GM19395 (cell line): Measurements from ENCODE around the gene CREB5.
A peak's percentile ranks its signal among the peaks of the same experiment; 100 is the strongest.
"Not testable (repeated sequence)": the region's sequence is repeated elsewhere in the genome, so short reads cannot be mapped to it uniquely, and the experiment has no call there.

ENCODE experiments used
- ATAC-seq: cut with Tn5 transposase; IDR thresholded peaks from one replicate; pipeline ENCODE4 v1.9.1; 2021; ENCODE audit warnings: mild to moderate bottlenecking, moderate library complexity; ENCODE audit not compliant: unreplicated experiment

CREB5 gene

DNA sequence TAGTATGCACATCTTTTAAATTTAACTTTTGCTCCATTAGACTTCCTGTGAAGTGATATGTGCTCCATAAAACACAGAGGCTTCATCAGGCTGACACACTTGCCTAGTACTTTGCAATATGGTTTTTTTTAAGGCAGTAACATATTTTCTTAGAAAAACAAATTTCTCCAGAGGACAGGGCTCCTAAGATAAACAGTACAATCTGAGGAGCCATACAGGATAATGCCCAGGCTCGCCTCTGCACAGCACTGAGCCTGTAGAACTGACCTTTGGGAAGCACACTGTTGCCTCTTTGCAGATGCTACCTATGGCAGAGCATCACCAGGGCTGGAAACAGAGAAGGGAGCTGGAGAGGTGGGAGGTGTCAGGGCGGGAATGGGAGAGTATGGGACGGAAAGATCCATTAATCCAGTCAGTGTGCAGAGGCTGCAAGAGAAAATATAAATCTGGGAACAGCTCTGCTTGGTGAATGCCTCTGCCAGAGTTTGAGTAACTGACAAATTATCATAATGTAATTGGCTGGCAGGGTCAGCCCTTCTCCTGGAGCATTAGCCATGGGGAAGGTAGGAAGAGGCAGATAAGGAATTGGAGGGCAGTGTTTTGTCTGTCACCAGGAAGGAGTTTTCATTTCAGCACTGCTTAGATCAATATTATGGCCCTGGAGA is 132.3 kb downstream of the CREB5 start:
- ATAC-seq: no peak

DNA sequence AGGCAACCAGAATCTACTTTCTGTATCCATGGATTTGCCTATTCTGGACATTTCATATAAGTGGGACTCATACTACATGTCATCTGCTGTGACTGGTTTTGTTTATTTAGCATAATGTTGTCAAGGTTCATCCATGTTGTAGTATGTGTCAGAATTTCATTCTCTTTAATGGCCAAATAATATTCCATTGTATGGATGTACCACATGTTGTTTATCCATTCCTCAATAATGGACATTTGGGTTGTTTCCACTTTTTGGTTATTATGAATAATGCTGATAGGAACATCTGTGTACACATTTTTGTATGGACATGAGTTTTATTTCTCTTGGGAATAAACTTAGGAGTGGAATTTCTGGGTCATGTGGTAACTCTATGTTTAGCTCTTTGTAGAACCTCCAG is 133.7 kb downstream of the CREB5 start:
- no peak for ATAC-seq

DNA sequence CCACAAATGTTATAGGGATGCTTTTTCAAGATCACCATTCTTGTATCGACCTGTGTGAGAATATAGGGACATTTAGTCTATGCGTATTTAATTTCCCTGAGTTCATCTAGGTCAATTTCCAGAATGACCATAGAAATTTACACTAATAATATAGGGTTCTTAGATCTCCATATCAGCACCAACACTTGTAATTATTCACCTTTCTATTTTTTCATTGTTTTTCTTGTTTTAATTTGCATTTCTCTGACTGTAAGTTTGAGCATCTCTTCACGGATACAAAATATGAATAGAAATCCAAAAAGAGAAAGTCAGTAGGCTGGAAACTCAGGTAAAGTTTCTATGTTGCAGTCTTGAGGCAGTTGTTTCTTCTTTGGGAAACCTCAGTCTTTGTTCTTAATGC is 134.8 kb downstream of the CREB5 start:
- ATAC-seq: no peak

DNA sequence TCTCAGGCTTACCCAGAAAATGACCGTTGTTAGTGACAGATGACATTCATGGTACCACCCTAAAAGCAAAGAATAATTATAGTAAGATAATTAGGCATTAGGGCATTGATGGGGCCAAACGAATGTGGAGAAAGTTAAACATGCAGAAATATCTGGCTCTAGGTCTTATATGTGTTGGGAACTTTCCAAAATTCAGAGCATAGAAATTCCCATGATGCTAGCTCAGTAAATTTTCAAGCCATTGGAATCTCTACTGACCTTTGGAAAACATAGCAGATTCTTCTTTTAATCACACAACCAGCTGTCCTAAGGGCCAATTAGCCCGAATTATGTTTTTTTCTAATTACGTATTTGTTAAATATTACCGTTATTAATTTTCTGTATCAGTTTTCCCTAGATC is 136.1 kb downstream of the CREB5 start:
- no peak for ATAC-seq

DNA sequence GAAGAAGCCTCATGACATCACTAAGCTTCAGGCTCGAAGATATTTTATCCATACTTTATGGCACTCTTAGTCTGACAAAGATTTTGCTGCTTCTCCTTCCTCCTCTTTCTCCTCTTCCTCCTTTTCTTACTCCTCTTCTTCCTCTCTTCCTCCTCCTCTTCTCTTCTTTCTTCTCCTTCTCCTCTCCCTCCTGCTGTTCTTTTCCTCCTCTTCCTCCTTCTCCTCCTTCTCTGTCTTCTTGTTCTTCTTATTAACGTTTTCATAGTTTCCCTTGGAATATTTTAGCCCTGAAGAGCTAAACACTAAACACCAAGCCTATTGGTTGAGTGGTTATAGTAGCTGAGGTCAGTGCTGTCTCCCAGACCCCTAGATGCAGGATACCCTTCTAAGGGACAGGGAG is 137.7 kb downstream of the CREB5 start:
- ATAC-seq: no peak

DNA sequence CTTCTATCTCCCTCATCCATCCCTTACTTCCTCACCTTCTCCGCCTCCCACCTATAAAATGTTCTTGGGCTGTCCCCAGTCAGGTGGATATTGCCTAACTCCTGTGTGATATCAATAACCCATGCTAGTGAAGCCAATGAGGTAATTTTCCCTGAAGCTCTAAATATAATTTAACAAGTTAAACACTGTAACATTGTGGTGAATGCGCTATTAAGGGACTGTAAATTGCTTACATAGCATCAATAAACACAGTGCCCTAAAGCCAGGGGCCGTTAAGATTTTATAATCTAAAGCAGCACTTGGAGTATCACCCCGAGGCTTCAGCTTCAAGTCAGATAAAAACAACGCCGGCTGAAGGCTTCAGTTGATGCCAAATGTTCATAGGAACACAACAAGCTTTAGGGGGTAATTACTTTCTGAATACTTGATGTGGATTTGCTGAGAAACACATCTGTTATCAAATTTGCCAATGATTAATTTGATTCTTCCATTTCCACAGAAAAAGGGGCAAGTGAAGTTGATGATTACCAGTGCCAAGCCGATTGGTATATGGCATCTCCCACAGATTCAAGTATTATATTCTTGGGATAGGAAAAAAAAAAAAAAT is 138.4 kb downstream of the CREB5 start:
- ATAC-seq: no peak

DNA sequence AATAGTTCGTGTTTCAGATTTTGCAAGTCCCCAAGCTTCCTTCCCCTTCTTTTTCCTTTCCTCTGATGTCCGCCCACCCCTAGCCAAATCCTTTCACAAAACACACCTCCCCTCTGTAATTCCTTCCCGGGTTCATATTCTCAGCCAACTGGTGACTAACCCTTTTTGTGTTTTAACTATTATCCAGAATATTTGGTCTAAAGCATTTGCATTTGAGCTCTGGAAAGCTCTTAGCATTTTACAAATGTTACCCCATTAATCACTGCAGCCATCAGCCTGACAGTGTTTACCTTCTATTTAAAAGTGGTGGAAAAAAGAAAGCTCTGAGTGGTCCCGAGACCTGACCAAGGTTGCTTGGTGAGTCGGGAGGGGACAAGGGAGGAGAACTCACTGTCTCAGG is 139.0 kb downstream of the CREB5 start:
- ATAC-seq: no peak

DNA sequence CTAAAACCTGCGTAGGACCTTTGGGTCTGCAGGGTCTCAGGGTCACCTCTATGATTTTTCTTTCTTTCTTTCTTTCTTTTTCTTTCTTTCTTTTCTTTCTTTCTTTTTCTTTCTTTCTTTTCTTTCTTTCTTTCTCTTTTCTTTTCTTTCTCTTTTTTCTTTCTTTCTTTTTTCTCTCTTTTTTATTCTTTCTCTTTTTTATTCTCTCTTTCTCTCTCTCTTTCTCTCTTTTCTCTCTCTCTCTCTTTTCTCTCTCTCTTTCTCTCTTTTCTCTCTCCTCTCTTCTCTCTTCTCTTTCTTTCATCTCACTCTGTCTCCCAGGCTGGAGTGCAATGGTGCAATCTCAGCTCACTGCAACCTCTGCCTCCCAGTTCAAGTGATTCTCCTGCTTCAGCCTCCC is 139.4 kb downstream of the CREB5 start:
- not testable (repeated sequence) for ATAC-seq

DNA sequence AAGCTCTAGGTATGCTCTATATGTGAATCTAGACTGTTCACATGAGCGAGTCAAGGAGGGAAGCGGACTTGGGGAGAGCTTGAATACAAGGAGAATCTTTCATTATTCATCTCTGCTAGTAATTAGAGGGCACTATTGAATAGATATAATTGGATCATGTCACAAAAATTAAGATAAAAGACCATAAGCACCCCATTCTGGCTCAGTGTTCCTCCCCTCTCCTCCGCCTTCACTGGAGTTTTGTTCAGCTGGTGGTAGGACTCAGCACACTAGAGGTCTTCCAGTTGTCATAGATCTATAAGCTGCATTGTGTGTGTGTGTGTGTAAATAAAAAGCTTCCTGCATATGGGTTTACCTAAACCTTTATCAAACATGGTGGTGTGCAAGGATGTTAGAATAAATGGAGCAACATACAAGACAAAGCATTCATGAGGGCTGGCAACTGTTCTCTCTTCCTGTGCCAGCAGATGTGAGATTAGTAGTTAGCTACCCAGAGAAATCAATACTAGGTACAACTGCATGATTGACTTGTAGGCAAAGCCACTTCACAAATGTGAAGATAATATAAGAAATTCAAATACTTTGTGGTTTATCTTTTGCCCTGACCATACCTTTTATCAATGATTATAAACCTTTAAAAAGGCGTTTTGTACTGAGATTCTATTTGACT is 142.6 kb downstream of the CREB5 start:
- ATAC-seq: no peak

DNA sequence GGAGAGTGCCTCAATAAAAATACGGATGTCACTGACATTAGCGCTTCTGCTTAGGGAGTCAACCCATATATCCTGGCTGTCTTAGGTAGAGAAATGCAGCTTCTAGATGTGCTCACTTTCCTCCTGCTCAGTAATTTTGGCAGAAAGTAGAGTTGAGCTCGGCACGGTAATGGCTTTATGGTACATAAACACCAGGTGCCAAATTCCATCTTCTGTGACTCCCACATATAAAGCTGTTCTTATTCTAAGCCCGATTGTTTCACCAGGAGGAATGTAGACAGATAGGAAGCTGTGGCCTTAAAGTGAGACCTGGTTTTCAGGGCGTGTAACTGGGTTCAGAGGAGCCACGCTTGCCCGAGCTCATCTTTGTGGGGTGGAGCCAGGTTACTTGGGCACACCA is 143.7 kb downstream of the CREB5 start:
- ATAC-seq: no peak

DNA sequence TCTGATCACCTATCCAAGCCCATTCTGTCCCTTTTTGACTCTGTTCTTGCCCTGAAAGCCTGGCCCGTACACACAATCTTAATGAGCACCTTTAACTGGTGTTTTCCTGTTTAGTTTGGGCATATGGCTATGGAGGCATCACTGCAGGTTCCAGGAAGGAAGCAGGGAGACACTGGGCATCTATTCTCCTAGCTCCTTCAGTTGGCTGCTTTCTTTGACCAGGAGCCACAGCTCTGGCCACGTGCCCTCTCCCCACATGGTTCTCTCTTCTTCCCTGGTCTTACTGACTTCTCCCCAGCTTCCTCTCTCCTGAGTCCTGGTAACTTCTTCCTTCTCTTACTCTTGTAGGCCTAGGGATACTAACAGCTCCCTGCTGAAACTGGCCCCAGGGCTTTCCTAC is 144.4 kb downstream of the CREB5 start:
- ATAC-seq: no peak

DNA sequence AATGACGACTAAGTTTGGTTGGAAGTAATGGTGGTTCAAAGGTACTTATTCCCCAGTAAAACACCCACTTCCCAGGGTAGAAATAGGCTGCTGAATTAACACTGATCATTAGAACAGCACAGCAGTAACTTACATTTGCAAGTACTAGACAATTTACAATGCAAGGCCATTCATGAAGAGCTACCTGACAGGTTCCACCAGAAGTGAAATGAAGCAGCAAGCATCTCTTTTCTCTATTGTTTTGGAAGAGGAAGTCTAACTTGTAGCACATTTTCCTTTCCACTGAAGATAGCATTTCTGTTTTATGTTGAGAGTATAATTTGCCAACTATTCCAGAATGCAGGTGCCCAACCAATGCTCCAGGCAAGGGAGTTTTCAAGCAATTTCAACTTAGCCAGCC is 145.9 kb downstream of the CREB5 start:
- no peak for ATAC-seq

DNA sequence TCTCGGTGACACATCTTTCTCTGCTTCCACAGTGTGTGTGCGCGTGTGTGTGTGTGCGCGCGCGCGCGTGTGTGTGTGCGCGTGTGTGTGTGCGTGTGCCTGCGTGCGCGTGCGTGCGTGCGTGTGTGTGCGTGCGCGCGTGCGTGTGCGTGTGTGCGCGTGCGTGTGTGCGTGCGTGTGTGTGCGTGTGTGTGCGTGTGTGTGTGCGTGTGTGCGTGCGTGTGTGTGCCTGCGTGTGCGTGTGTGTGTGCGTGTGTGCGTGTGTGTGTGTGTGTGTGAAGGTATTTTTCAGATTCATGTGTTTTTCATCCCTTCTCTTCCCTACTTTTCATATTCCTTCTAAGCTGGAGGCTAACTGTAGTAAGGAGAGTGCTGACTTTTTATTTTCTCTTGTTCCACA is 148.4 kb downstream of the CREB5 start:
- no peak for ATAC-seq

DNA sequence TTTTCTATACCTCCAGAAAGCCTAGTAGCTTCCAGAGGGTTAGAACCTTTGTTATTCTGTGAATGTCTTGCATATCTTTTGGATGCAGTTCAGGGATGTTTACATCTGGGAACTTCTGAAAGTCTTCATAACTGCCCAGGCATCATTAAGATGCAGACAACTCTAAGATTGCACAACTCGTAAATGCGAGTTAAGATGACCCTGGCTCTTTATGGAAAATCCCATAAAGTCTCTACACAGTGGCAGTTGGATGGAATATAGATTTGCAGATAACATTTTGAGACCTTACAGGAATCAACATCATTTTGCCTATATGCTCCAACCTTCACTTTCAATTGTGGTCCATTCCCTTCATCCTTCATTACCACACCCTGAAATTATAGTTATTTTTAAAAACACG is 151.7 kb downstream of the CREB5 start:
- ATAC-seq: no peak

DNA sequence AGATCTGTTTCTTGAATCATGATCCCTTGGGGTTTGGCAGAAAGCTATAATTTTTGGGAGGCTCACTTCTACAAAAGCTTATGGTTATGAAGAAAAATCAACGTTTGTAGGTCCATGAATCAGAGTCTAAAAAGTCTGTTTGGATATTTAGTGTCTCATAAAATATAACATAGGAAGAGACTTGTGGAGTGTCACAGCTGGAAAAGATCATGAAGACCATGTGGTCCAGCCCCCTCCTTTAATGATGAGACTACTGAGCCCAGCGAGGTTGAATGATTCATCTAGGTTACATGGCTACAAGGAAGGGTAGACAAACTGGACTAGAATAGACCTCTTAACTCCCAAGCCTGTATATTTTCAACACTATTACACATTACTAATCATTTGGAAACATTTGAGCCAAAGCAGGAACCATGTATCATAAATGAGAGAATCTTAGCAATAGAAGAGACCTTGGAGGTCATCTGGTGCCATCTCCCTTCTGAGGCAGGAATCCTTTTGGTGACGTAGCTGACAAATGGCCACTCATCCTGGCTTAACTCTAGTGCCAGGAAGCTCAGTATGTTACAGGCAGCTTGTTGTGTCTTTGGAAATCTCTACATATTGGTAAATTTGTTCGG is 152.5 kb downstream of the CREB5 start:
- no peak for ATAC-seq

DNA sequence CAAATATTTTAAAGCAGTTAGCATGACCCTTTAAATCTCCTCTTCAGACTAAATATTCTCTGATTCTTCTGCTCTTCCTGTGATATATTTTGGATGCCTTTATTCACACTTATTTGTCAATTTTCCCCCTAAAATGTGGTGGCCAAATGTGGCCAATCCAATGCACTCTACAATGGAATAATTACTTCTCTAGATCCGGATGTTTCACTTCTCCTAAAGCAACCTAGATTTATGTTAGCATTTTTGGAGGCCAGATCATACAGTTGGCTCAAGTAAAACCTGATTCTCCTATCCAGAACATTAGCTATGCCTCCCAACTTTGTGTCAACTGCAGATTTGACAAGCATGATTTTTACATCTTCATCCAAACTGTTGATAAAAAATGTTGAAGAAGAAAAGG is 153.7 kb downstream of the CREB5 start:
- no peak for ATAC-seq

DNA sequence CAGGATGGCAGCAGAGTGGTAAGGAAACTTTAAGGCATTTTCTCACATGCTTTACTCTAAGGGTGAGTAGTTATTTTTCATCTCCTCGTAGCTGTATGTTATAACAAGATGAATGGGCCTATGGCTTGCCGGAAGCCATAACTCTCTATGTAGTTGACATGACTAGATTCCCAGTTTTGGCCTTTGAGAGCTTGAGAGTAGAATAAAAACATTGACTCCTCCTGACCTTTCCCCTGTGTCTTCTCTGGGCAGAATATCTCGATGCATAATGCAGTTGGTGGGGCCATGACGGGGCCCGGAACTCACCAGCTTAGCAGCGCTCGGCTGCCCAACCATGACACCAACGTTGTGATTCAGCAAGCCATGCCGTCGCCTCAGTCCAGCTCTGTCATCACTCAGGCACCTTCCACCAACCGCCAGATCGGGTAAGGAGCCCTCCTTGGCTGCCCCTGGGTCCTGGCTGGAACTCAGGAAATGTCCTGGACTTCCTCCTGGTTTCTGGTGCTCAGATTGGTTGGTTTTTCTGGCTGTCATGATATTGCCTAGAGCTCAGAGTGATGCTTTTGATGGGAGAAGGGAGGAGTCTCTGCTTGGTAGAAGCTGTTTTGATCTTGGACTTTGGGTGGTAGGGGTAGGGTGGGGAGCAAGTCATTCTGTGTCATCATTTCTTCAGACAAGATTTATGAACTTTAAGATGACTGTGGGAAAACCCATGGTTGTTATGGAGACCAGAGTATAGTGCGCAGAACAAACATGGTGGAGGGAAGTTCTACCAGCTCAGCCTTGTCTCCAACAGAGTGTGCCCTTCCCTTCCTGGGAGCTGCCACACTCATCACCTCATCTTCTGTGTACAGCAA is 158.0 kb downstream of the CREB5 start:
- peak; percentile 75 for ATAC-seq

DNA sequence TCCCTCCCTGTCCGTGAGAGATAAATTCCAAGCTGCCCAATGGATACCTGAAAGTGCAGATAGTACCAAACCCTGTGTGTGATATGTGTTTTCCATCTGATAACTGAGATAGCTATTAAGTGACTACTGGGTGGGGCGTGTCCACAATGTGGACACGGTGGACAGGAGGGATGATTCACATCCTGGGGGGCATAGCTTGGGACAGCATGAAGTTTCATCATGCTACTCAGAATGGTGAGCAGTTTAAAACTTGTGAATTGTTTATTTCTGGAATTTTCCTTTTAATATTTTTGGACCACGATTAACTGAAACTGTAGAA is 158.6 kb downstream of the CREB5 start:
- no peak for ATAC-seq

DNA sequence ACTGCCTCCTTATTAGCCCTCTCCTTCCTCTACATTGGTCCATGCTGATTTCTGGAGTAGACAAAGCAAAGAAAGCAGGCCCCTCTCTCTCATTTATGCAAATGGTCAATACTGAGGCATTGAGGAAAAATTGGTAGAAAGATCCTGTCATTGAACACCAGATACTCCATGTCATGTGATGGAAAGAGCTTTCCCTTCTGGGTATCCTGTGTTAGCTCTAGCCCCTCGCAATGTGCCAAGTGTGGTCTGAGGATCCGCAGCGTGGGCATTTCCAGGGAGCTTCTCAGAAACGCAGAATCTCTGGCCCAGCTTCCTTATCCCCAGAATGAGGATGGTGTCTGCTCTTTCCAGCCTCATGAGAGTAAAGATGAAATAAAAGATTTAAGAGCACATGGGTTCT is 159.1 kb downstream of the CREB5 start:
- no peak for ATAC-seq

DNA sequence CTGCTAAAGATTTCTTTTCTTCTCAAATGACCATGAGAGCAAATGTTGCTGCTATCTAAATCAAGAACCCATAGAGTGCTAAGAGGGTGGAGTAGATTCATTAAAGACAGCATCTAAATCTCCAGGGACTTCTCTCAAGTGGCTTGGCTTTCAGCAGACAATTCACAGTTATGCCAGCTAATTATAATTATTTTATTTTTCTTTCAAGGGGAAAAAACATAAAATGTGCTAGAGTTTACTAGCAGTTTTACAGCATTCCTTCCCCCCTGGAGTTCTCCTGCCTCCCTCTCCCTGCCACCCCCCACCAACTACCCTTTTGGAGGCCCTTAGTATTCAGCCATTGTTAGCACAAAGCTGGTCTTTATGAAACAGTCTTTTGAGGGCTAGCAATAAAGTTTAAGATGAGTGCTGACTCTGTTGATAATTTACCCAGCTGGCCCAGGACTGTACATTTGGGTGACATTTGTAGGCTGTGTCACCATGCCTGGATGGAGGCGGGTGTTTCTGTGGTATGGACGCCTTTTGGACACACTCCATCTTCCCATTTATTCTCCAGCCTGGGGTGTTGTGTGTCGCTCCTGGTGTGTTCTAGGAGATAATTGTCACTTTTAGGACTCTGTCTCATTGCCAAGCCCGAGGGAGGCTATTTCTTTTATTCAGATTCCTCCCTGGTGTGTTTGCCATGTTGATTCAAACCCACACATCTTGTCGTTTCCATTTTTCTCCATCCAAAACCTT is 160.2 kb downstream of the CREB5 start:
- no peak for ATAC-seq
